Activated CD8-positive, alpha-beta memory T cell treated with anti-CD3 and anti-CD28 coated beads for 1 hour (primary cell): Measurements from ENCODE around the gene AARS1.
"Not testable (repeated sequence)": the region's sequence is repeated elsewhere in the genome, so short reads cannot be mapped to it uniquely, and the experiment has no call there.

ENCODE experiments used
- DNase-seq, 2 donors: peaks; one replicate each; pipeline ENCODE4 v3.0.0-alpha.2; 2020; ENCODE audit warnings: low read depth in 1 of 2; ENCODE audit errors: extremely low read depth in 1 of 2

AARS1 gene

DNA sequence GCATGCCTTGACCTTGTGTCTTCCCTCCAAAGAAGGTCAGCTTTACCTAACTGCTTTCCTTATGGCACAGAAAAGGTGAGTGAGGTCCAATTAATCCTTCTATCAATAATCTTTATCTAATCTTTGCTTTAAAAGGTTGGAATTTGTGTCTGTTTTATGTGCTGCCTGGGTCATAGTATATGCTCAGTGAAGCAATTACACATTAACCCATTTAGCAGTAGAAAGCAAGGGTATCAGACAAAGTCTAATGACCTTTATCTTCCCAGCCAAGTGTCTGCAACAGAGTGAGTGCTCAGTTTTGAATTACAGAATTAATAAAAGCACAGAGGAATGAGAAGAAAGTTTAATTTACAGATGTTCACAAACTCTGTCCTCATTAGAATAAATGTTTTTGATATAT is 63.3 kb downstream of the AARS1 start:
- not testable (repeated sequence) for DNase-seq

DNA sequence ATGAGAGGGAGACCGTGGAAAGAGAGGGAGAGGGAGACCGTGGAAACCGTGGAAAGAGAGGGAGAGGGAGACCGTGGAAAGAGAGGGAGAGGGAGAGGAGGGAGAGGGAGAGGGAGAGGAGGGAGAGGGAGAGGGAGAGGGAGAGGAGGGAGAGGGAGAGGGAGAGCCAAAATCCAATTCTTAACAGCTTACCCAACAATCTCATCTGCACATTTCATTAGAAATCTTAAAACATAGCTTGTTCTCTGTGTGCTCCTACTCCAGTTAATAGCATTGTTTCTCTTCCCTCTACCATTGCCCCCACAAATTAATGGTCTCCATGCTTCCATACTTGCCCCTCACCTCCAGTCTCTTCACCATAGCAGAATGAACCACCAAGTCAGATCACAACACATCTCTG is 63.9 kb downstream of the AARS1 start:
- not testable (repeated sequence) for DNase-seq

DNA sequence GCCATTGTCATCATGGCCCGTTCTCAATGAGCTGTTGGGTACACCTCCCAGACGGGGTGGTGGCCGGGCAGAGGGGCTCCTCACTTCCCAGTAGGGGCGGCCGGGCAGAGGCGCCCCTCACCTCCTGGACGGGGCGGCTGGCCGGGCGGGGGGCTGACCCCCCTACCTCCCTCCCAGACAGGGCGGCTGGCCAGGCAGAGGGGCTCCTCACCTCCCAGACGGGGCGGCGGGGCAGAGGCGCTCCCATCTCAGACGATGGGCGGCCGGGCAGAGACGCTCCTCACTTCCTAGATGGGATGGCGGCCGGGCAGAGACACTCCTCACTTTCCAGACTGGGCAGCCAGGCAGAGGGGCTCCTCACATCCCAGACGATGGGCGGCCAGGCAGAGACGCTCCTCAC is 64.7 kb downstream of the AARS1 start:
- DNase-seq: not testable (repeated sequence)

DNA sequence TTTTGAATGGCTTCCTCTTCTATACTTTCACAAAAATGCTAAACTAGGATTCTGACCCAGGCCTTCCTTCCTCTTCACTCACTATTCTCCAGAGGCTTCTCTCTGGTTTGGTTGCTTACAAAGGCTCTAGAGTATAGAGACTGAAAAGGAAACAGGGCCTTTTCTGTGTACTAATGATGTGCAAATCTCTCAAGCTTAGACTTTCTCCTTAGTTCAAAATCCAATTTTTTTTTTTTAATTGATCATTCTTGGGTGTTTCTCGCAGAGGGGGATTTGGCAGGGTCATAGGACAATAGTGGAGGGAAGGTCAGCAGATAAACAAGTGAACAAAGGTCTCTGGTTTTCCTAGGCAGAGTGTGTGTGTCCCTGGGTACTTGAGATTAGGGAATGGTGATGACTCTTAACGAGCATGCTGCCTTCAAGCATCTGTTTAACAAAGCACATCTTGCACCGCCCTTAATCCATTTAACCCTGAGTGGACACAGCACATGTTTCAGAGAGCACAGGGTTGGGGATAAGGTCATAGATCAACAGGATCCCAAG is 65.3 kb downstream of the AARS1 start:
- not testable (repeated sequence) for DNase-seq

DNA sequence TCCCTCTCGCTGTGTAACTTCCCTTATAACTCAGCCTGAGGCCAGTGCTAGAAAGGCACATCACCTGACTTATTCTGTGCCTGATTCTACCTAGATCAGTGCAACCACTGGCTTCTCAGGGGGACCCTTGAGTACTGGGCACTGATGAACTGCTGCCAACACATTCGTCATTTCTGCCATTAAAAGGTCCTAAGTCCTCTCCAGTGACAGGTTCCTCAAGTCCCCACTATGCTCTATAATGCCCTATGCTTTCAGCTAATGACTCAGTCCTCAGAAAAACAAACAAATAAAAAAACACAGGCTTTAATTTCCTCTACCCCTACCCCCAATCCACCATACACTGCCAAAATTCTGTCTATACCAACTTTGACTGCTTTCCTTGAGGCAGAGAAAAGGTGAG is 66.1 kb downstream of the AARS1 start:
- DNase-seq: not testable (repeated sequence)

DNA sequence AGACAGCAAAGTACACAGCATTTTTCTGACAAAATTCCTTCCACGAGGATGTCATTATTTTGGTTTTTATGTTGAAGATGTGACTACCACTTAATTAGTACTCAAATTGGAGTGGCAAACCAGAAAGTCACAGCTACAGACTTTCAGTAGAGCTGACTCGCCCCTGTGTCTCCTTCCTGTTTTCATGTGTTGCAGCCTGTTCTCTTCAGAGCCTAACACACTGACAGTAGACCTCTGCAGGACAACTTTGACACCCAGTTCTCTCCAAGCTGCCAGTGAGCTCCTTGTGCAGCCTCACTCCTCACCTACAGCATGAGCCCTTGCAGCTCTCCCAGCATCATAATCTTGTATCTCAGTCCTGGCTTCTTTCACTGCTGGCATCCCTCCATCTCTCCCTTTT is 66.7 kb downstream of the AARS1 start:
- not testable (repeated sequence) for DNase-seq

DNA sequence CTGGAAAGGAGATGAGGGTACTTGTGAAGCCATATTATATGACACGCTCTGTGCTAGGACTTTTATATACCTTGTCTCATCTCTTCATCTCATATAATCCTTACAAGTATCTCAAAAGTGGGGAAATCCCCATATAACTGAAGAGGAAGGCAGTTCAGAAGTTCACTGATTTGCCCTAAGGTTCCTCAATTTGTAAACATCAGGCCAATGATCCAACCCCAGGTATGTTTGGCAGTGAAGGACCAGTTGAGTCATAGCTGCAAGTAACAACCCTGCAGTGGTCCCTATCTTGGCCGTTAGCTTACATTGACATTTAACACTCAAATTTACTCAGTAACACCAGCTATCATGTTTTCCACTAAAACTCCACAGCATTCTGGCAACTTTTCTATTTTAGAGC is 70.7 kb downstream of the AARS1 start:
- DNase-seq: not testable (repeated sequence)

DNA sequence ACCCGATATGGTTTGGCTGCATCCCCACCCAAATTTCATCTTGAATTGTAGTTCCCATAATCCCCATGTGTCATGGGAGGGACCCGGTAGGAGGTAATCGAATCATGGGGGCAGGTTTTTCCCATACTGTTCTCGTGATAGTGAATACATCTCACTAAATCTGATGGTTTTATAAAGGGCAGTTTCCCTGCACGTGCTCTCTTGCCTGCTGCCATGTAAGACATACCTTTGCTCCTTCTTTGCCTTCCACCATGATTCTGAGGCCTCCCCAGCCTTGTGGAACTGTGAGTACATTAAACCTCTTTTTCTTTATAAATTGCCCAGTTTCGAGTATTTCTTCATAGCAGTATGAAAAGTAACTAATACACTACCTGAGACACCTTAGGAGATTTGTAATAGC is 82.9 kb downstream of the AARS1 start:
- DNase-seq: not testable (repeated sequence)

DNA sequence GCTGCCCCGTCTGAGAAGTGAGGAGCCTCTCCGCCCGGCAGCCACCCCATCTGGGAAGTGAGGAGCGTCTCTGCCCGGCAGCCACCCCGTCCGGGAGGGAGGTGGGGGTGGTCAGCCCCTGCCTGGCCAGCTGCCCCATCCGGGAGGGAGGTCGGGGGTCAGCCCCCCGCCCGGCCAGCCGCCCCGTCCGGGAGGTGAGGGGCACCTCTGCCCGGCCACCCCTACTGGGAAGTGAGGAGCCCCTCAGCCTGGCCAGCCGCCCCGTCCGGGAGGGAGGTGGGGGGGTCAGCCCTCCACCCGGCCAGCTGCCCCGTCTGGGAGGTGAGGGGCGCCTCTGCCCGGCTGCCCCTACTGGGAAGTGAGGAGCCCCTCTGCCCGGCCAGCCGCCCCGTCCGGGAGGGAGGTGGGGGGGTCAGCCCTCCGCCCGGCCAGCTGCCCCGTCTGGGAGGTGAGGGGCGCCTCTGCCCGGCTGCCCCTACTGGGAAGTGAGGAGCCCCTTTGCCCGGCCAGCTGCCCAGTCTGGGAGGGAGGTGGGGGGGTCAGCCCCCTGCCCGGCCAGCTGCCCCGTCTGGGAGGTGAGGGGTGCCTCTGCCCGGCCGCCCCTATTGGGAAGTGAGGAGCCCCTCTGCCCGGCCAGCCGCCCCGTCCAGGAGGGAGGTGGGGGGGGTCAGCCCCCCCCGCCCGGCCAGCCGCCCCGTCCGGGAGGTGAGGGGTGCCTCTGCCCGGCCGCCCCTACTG is 84.5 kb downstream of the AARS1 start:
- not testable (repeated sequence) for DNase-seq

DNA sequence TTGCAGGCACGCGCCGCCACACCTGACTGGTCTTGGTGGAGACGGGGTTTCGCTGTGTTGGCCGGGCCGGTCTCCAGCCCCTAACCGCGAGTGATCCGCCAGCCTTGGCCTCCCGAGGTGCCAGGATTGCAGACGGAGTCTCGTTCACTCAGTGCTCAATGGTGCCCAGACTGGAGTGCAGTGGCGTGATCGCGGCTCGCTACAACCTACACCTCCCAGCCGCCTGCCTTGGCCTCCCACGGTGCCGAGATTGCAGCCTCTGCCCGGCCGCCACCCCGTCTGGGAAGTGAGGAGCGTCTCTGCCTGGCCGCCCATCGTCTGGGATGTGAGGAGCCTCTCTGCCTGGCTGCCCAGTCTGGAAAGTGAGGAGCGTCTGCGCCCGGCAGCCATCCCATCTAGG is 85.3 kb downstream of the AARS1 start:
- not testable (repeated sequence) for DNase-seq

DNA sequence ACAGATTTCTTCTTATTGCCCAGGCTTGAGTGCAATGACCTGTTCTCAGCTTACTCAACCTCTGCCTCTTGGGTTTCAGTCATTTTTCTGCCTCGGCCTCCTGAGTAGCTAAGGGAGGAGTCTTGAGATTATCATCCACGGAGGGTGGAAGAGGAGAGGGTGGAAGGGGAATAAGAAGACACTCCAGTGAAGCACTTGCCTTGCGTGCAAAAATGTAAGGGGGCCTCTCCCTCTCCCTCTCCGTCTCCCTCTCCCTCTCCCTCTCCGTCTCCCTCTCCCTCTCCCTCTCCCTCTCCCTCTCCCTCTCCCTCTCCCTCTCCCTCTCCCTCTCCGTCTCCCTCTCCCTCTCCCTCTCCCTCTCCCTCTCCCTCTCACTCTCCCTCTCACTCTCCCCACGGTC is 85.8 kb downstream of the AARS1 start:
- DNase-seq: not testable (repeated sequence)
